Esophagus muscularis mucosa (tissue), 3 donors: ENCODE results near the gene GSTM3.

Experiments
- POLR2AphosphoS5 ChIP-seq, 2 donors: sonication (generic); formaldehyde crosslinking; IDR thresholded peaks; one replicate each; pipeline ENCODE4 v1.6.1; 2017; ENCODE audit warnings: antibody characterized with exemption in 2 of 2
- TF ChIP-seq, protein P1 (sequence below), 3 experiments: fragments of 200-600 bp in 2 of 3; fragments of 450-650 bp in 1 of 3; sonication (generic) in 2 of 3; IDR thresholded peaks; one replicate each; pipeline ENCODE4 v1.5.1; 2017 to 2019; ENCODE audit warnings: antibody characterized with exemption in 3 of 3, mild to moderate bottlenecking in 2 of 3, moderate library complexity in 1 of 3

DNA sequence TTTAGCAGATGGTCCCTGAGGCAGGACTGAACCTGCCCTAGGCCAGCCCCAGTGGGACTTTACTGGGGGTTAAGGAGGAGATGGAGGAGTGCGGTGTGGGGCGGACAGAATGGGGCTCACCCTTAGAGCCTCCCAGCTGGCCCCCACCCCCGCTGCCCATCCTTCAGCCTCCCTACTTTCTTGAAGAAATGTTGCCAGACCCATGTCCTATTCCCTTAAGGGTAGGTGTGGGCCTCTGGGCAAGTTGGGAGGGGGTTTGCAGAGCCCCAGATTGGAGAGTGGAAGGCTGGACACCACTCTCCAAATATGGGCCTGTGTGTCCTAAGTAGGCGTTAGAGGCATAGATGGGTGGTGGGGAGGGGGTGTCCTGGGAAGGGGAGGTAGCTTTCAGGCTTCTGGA is 42.1 kb upstream of the GSTM3 start:
- TF ChIP-seq, protein P1, sequence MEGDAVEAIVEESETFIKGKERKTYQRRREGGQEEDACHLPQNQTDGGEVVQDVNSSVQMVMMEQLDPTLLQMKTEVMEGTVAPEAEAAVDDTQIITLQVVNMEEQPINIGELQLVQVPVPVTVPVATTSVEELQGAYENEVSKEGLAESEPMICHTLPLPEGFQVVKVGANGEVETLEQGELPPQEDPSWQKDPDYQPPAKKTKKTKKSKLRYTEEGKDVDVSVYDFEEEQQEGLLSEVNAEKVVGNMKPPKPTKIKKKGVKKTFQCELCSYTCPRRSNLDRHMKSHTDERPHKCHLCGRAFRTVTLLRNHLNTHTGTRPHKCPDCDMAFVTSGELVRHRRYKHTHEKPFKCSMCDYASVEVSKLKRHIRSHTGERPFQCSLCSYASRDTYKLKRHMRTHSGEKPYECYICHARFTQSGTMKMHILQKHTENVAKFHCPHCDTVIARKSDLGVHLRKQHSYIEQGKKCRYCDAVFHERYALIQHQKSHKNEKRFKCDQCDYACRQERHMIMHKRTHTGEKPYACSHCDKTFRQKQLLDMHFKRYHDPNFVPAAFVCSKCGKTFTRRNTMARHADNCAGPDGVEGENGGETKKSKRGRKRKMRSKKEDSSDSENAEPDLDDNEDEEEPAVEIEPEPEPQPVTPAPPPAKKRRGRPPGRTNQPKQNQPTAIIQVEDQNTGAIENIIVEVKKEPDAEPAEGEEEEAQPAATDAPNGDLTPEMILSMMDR (IDR thresholded peaks at IDR 0.05) = no peak
- no peak for TF ChIP-seq POLR2AphosphoS5 (IDR thresholded peaks at IDR 0.05)
